ENCODE data around the gene EML1. TPM values are rescaled to one million over a fixed set of nuclear protein-coding genes. Genes with fewer than 3 reads are reported as not detected.

The EML1 gene
- total RNA-seq, 2 donors from 2014 or later = 23.6 to 34.6 TPM

DNA sequence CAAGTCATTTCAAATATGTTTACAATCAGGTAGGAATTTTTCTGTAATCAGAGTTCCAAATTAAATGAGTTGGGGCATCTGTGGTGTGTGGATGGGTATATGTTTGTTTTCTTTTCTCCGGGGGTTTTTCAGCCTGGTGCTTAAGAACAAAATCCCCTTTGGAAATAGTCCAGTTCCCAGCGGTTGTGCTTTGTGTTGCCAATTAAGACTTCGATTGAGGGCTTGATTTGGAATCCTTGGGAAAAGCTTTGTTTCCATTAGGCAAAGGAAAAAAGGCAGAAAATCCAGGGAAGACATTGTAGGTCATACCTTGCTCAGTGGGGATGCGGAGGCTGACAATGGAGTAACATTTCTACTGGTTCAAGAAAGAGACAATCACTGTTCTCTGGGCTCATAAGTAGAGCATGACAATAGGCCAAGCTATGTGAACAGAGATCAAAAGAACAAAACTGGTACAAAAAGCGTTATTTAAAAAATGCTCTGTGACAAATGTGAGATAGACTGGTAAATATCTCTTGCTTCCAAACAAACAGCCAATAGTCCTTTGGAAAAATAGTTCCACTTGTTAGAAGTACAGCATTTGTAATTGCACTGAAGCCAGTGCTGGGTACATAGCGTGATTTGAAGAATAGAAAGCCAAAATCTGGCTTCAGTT, 79.7 kb downstream of the EML1 start:
- H3K4me1 ChIP-seq = no peaks in the 10 kb centered on the region
- WGBS, 2 donors = 77 to 85% methylated on average over 6 of the region's 6 CpGs
- ATAC-seq (no peak), DNase-seq (no peak)
- no peak overlapping the region for H3K4me3 ChIP-seq
- H3K27ac ChIP-seq = no peak overlapping the region
- H3K36me3 ChIP-seq (replicated peaks in 1 of 2; ENCODE audit: insufficient read depth in 1 of 2, low read depth in 2 of 2) = no peaks in the 10 kb centered on the region
- no peaks in the 10 kb centered on the region for H3K9me3 ChIP-seq
- TF ChIP-seq POLR2A (IDR thresholded peaks at IDR 0.05) = no peak
- TF ChIP-seq, protein P1, sequence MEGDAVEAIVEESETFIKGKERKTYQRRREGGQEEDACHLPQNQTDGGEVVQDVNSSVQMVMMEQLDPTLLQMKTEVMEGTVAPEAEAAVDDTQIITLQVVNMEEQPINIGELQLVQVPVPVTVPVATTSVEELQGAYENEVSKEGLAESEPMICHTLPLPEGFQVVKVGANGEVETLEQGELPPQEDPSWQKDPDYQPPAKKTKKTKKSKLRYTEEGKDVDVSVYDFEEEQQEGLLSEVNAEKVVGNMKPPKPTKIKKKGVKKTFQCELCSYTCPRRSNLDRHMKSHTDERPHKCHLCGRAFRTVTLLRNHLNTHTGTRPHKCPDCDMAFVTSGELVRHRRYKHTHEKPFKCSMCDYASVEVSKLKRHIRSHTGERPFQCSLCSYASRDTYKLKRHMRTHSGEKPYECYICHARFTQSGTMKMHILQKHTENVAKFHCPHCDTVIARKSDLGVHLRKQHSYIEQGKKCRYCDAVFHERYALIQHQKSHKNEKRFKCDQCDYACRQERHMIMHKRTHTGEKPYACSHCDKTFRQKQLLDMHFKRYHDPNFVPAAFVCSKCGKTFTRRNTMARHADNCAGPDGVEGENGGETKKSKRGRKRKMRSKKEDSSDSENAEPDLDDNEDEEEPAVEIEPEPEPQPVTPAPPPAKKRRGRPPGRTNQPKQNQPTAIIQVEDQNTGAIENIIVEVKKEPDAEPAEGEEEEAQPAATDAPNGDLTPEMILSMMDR (IDR thresholded peaks at IDR 0.05) = no peak
- H3K27me3 ChIP-seq = no peaks in the 10 kb centered on the region
- intact Hi-C loops (cut with DNase I) = no loop called here

DNA sequence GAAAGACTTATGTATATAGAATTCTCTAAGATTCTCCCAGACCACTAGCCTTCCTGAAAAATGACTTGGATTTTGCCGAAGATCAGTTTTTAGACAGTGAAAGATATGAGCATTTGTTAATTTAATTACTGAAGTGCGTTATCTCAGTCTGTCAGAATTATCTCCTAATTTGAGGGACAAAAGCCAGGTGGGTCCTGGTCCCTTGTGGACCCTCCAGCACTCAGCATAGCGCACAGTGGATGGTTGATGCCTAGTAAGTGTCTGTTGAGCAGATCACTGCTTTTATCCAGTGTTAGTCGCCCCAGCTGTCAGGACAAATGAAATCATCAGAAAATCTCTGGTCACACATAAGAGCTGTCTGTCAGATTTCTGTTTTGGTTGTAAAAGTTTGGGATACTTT, 80.4 kb downstream of the EML1 start:
- H3K4me3 ChIP-seq = no peak overlapping the region
- no peaks in the 10 kb centered on the region for H3K27me3 ChIP-seq
- no peaks in the 10 kb centered on the region for H3K9me3 ChIP-seq
- DNase-seq (no peak), ATAC-seq (no peak)
- H3K4me1 ChIP-seq = peaks cover 5% of the 10 kb centered on the region
- no peaks in the 10 kb centered on the region for H3K36me3 ChIP-seq (replicated peaks in 1 of 2; ENCODE audit: insufficient read depth in 1 of 2, low read depth in 2 of 2)
- intact Hi-C loops (cut with DNase I) = no loop called here
- WGBS, 2 donors = 93% methylated on average over 4 of the region's 4 CpGs
- TF ChIP-seq POLR2A (IDR thresholded peaks at IDR 0.05) = no peak
- TF ChIP-seq, protein P1 (IDR thresholded peaks at IDR 0.05) = no peak
- no peak overlapping the region for H3K27ac ChIP-seq

DNA sequence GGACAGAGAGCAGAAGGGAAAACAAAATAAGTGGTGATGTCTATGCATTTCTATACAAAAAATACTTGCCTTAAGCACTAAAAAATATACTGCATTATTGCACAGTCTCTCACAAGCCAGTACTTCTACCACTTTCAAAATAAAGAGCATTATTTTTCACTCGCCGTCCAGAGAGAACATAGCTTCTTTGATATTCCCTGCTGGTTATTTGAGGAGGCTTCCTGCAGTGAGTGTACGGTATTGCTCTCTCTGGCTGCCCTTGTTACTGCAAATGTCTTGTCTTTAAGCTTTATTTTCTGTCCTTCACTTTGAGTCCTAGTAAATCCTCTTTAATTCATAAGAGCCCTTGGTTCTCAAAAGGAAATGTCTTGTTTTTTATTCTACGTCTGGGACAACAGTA, 81.1 kb downstream of the EML1 start:
- Histone ChIP-seq H3K27me3 (no peaks in the 10 kb centered on the region), H3K36me3 (replicated peaks in 1 of 2; ENCODE audit: insufficient read depth in 1 of 2, low read depth in 2 of 2) (no peaks in the 10 kb centered on the region), H3K27ac (no peak overlapping the region), H3K9me3 (no peaks in the 10 kb centered on the region), H3K4me1 (peaks cover 9% of the 10 kb centered on the region), H3K4me3 (no peak overlapping the region)
- DNase-seq = no peak
- intact Hi-C loops (cut with DNase I) = no loop called here
- no peak for TF ChIP-seq POLR2A (IDR thresholded peaks at IDR 0.05)
- TF ChIP-seq, protein P1 (IDR thresholded peaks at IDR 0.05) = no peak
- WGBS, 2 donors = 85 to 91% methylated on average over 4 of the region's 4 CpGs
- no peak for ATAC-seq

DNA sequence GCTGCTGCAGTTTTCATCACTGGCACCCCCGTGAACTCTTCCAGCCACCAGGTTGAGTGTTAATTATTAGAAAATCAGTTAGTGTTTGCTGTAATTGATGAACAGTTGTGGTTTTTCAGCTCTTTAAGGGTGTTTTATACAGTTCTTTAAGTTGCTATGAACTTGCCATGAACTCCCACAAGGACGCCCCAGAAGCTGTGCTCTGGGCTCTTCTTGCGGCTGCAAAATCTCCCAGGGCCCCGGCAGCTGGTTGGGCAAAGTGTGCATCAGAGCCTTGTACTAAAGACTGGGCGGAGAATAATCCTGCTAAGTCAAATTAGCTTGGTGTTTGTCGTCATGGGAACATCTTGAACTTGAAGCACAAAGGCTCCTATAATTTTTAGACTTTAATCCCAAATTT, 82.2 kb downstream of the EML1 start:
- 79 to 90% methylated on average over 6 of the region's 6 CpGs for WGBS, 2 donors
- DNase-seq (no peak), ATAC-seq (no peak)
- no peak overlapping the region for H3K4me3 ChIP-seq
- no peak overlapping the region for H3K27ac ChIP-seq
- peaks cover 20% of the 10 kb centered on the region for H3K4me1 ChIP-seq
- no peak for TF ChIP-seq POLR2A (IDR thresholded peaks at IDR 0.05)
- TF ChIP-seq, protein P1 (IDR thresholded peaks at IDR 0.05) = no peak
- H3K9me3 ChIP-seq = no peaks in the 10 kb centered on the region
- intact Hi-C loops (cut with DNase I) = no loop called here
- H3K36me3 ChIP-seq (replicated peaks in 1 of 2; ENCODE audit: insufficient read depth in 1 of 2, low read depth in 2 of 2) = no peaks in the 10 kb centered on the region
- H3K27me3 ChIP-seq = no peaks in the 10 kb centered on the region

DNA sequence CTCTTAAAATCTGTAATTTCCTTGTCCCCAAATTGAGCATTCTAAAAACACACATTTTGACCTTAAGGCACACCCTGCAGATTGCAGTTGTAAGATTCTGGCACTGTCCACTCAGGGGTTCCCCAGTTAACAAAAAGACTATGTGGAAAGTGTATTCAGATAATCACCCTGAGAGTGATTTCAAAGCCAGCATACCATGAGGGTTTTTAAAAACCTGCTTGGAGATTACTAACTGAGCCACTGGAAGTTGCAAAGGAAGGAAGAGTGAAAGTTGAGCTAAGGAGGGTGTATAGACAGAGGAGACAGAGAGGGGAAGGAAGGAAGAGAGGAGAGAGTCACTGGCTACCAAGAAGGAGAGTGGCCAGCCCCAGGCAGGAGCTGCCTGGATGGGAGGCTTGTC, 82.6 kb downstream of the EML1 start:
- Histone ChIP-seq H3K27me3 (no peaks in the 10 kb centered on the region), H3K36me3 (replicated peaks in 1 of 2; ENCODE audit: insufficient read depth in 1 of 2, low read depth in 2 of 2) (no peaks in the 10 kb centered on the region), H3K27ac (no peak overlapping the region), H3K4me1 (peaks cover 24% of the 10 kb centered on the region), H3K4me3 (no peak overlapping the region), H3K9me3 (no peaks in the 10 kb centered on the region)
- TF ChIP-seq, protein P1 (IDR thresholded peaks at IDR 0.05) = no peak
- TF ChIP-seq POLR2A (IDR thresholded peaks at IDR 0.05) = no peak
- DNase-seq (no peak), ATAC-seq (no peak)
- intact Hi-C loops (cut with DNase I) = no loop called here

Measured in body of pancreas (tissue), 4 donors.